ENCODE data around the gene UBASH3A. TPM values are rescaled to one million over a fixed set of nuclear protein-coding genes. Genes with fewer than 3 reads are reported as not detected.

UBASH3A gene
- total and polyA plus RNA-seq, 2 donors (not counting 1 experiment from before 2014, with no cell fraction given) = 0.12 to 0.33 TPM

DNA sequence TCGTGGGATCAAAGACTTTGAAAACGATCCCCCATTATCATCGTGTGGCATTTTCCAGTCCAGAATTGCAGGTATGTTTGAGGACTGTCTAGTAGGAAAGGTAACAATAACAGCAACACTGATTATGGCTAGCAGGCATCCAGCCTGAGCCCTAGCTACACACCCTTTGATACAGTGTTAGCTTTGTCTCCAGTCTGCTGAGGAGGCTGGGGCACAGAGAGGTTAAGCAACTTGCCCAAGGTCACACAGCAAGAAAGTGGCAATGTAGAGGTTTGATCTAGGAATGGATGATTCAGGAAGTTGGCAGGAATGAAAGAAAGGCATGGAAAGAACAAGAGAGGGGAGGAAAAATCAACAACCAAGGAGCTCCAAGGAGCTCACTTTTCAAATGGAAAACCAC is 31.2 kb downstream of the UBASH3A start:
- intact Hi-C loops (cut with micrococcal nuclease) = no loop called here
- Histone ChIP-seq H3K79me2 (ENCODE audit: control insufficient read depth, insufficient read depth, low read length) (no peaks in the 10 kb centered on the region), H3K36me3 (replicated peaks in 1 of 2; ENCODE audit: control extremely low read depth in 1 of 2, control insufficient read depth in 1 of 2, extremely low read depth in 1 of 2, insufficient read depth in 2 of 2, low read length in 1 of 2) (no peaks in the 10 kb centered on the region), H3K9ac (ENCODE audit: low read length) (no peak overlapping the region), H3K4me1 (ENCODE audit: control insufficient read depth in 2 of 2, insufficient read depth in 2 of 2, low read length in 2 of 2) (no peaks in the 10 kb centered on the region), H2AFZ (ENCODE audit: insufficient read depth, low read depth, low read length, poor library complexity, severe bottlenecking) (no peak overlapping the region), H3K4me3 (ENCODE audit: control extremely low read depth in 1 of 5, extremely low read depth in 1 of 5, insufficient read depth in 1 of 5, low read depth in 2 of 5, low read length in 4 of 5) (no peak overlapping the region), H3K27ac (ENCODE audit: low read length in 2 of 2) (no peak overlapping the region), H3K27me3 (replicated peaks in 1 of 4; ENCODE audit: control extremely low read depth in 1 of 4, control insufficient read depth in 3 of 4, insufficient read depth in 4 of 4, low read length in 3 of 4) (peaks cover 0 to 29% (median 4%) of the 10 kb centered on the region in 4 experiments), H4K20me1 (ENCODE audit: control insufficient read depth, insufficient read depth, low read length, poor library complexity, severe bottlenecking) (no peaks in the 10 kb centered on the region), H3K4me2 (replicated peaks; ENCODE audit: low read depth, low read length, poor library complexity, severe bottlenecking) (no peak overlapping the region), H3K9me3 (ENCODE audit: control extremely low read depth in 1 of 3, control insufficient read depth in 2 of 3, insufficient read depth in 1 of 3, low read length in 2 of 3) (peaks cover 0 to 26% (median 14%) of the 10 kb centered on the region in 3 donors)
- 100% methylated on average over 3 of the region's 3 CpGs for WGBS (ENCODE audit: insufficient coverage)
- TF ChIP-seq EZH2 (IDR thresholded peaks at IDR 0.05; ENCODE audit: borderline replicate concordance, insufficient read depth, low read depth, low read length, poor library complexity, severe bottlenecking) = no peak
- TF ChIP-seq, protein P1, sequence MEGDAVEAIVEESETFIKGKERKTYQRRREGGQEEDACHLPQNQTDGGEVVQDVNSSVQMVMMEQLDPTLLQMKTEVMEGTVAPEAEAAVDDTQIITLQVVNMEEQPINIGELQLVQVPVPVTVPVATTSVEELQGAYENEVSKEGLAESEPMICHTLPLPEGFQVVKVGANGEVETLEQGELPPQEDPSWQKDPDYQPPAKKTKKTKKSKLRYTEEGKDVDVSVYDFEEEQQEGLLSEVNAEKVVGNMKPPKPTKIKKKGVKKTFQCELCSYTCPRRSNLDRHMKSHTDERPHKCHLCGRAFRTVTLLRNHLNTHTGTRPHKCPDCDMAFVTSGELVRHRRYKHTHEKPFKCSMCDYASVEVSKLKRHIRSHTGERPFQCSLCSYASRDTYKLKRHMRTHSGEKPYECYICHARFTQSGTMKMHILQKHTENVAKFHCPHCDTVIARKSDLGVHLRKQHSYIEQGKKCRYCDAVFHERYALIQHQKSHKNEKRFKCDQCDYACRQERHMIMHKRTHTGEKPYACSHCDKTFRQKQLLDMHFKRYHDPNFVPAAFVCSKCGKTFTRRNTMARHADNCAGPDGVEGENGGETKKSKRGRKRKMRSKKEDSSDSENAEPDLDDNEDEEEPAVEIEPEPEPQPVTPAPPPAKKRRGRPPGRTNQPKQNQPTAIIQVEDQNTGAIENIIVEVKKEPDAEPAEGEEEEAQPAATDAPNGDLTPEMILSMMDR (IDR thresholded peaks at IDR 0.05) = no peak
- ChIA-PET POLR2A (no interaction called here), CTCF (interaction anchor here (0.6 kb wide), 1 partner anchor 32 kb away, joined by 3 read pairs; no protein-coding TSS in a partner anchor)
- peaks cover 14% of the 10 kb centered on the region for H3K9me3 Mint-ChIP-seq (ENCODE audit: insufficient read depth)
- no peak overlapping the region for H3K4me3 Mint-ChIP-seq
- DNase-seq (no peak), ATAC-seq (ENCODE audit: low read depth) (no peak)
- peaks cover 47% of the 10 kb centered on the region for H3K27me3 Mint-ChIP-seq
- H3K4me1 Mint-ChIP-seq = no peaks in the 10 kb centered on the region
- H3K27ac Mint-ChIP-seq = no peak overlapping the region

GRCh38 chr21:42435401-42435800 is 31.7 kb downstream of the UBASH3A start:
- no peaks in the 10 kb centered on the region for H3K79me2 ChIP-seq (ENCODE audit: control insufficient read depth, insufficient read depth, low read length)
- peaks cover 0 to 26% (median 4%) of the 10 kb centered on the region in 4 experiments for H3K27me3 ChIP-seq (replicated peaks in 1 of 4; ENCODE audit: control extremely low read depth in 1 of 4, control insufficient read depth in 3 of 4, insufficient read depth in 4 of 4, low read length in 3 of 4)
- no peak overlapping the region for H2AFZ ChIP-seq (ENCODE audit: insufficient read depth, low read depth, low read length, poor library complexity, severe bottlenecking)
- Mint-ChIP-seq H3K4me3 (no peak overlapping the region), H3K4me1 (peaks cover under 1% of the 10 kb centered on the region), H3K27ac (no peak overlapping the region), H3K27me3 (peaks cover 47% of the 10 kb centered on the region), H3K9me3 (ENCODE audit: insufficient read depth) (peaks cover 14% of the 10 kb centered on the region)
- H3K4me2 ChIP-seq (replicated peaks; ENCODE audit: low read depth, low read length, poor library complexity, severe bottlenecking) = no peak overlapping the region
- 64% methylated on average over 4 of the region's 4 CpGs for WGBS (ENCODE audit: insufficient coverage)
- CTCF ChIA-PET = no interaction called here
- peaks cover 0 to 26% (median 14%) of the 10 kb centered on the region in 3 donors for H3K9me3 ChIP-seq (ENCODE audit: control extremely low read depth in 1 of 3, control insufficient read depth in 2 of 3, insufficient read depth in 1 of 3, low read length in 2 of 3)
- H3K9ac ChIP-seq (ENCODE audit: low read length) = no peak overlapping the region
- H3K36me3 ChIP-seq (replicated peaks in 1 of 2; ENCODE audit: control extremely low read depth in 1 of 2, control insufficient read depth in 1 of 2, extremely low read depth in 1 of 2, insufficient read depth in 2 of 2, low read length in 1 of 2) = no peaks in the 10 kb centered on the region
- TF ChIP-seq, protein P1 (IDR thresholded peaks at IDR 0.05) = no peak
- TF ChIP-seq EZH2 (IDR thresholded peaks at IDR 0.05; ENCODE audit: borderline replicate concordance, insufficient read depth, low read depth, low read length, poor library complexity, severe bottlenecking) = no peak
- no peak overlapping the region for H3K4me3 ChIP-seq (ENCODE audit: control extremely low read depth in 1 of 5, extremely low read depth in 1 of 5, insufficient read depth in 1 of 5, low read depth in 2 of 5, low read length in 4 of 5)
- POLR2A ChIA-PET = no interaction called here
- H3K4me1 ChIP-seq (ENCODE audit: control insufficient read depth in 2 of 2, insufficient read depth in 2 of 2, low read length in 2 of 2) = no peaks in the 10 kb centered on the region
- ATAC-seq (ENCODE audit: low read depth) (no peak), DNase-seq (no peak)
- H4K20me1 ChIP-seq (ENCODE audit: control insufficient read depth, insufficient read depth, low read length, poor library complexity, severe bottlenecking) = no peaks in the 10 kb centered on the region
- H3K27ac ChIP-seq (ENCODE audit: low read length in 2 of 2) = no peak overlapping the region
- intact Hi-C loops (cut with micrococcal nuclease) = no loop called here

Measured in B cell (primary cell).